D721Med (cell line): ENCODE results near the gene GRK7.
"Not testable (repeated sequence)": the region's sequence is repeated elsewhere in the genome, so short reads cannot be mapped to it uniquely, and the experiment has no call there.

Source experiments
- DNase-seq: peaks from one replicate; pipeline ENCODE4 v3.0.0; 2011; ENCODE audit warnings: low spot score; ENCODE audit not compliant: insufficient read length
- FAIRE-seq: peaks from 2 replicates; lab custom pipeline; 2011; peaks lifted over from hg19 to GRCh38; lab: Jason Lieb, UNC
- CTCF ChIP-seq: IDR thresholded peaks from 2 replicates; pipeline ENCODE4 v1.5.1; 2012; ENCODE audit warnings: mild to moderate bottlenecking, control low read depth; ENCODE audit not compliant: insufficient read depth; ENCODE audit errors: missing control alignments

The GRK7 gene

GRCh38 chr3:141753399-141753798, 9.8 kb upstream of the GRK7 start:
- no peak for FAIRE-seq
- no peak for TF ChIP-seq CTCF
- no peak for DNase-seq

GRCh38 chr3:141754032-141754431, 9.2 kb upstream of the GRK7 start:
- FAIRE-seq, result no peak
- DNase-seq, result no peak
- no peak for TF ChIP-seq CTCF

GRCh38 chr3:141762552-141762951, 656 bp upstream of the GRK7 start:
- not testable (repeated sequence) for FAIRE-seq, DNase-seq

- FAIRE-seq (no peak), DNase-seq (no peak)
- TF ChIP-seq CTCF, result no peak
Measured at GRCh38 chr3:141764045-141764444, 837 bp downstream of the GRK7 start.

- FAIRE-seq (no peak), DNase-seq (no peak)
- no peak for TF ChIP-seq CTCF
Measured at GRCh38 chr3:141764465-141764864, 1.3 kb downstream of the GRK7 start.

GRCh38 chr3:141764986-141765385, 1.8 kb downstream of the GRK7 start:
- TF ChIP-seq CTCF, result no peak
- FAIRE-seq (no peak), DNase-seq (no peak)

GRCh38 chr3:141767066-141767465, 3.9 kb downstream of the GRK7 start:
- no peak for FAIRE-seq
- no peak for DNase-seq
- no peak for TF ChIP-seq CTCF
